ENCODE measurements around the gene GGT7.
"Not testable (repeated sequence)": the region's sequence is repeated elsewhere in the genome, so short reads cannot be mapped to it uniquely, and the experiment has no call there.

The GGT7 gene

GRCh38 chr20:34880971-34881370 is 8.3 kb upstream of the GGT7 start:
- not testable (repeated sequence) for DNase-seq

GRCh38 chr20:34880215-34880850 is 7.7 kb upstream of the GGT7 start:
- DNase-seq, result no peak

- DNase-seq, result peak; percentile 92
Observed at GRCh38 chr20:34876406-34877282, 4.0 kb upstream of the GGT7 start, which contains the start of gene ACSS2. ACSS2 (plus strand) TSS chr20:34876612; CDS start chr20:34876646, 34 bp downstream.

- DNase-seq, result no peak
Observed at GRCh38 chr20:34875642-34876405, 3.2 kb upstream of the GGT7 start.

- peak; percentile 36 for DNase-seq
Observed at GRCh38 chr20:34874094-34874654, 1.5 kb upstream of the GGT7 start.

- DNase-seq, result no peak
Observed at GRCh38 chr20:34873583-34874093, 982 bp upstream of the GGT7 start.

GRCh38 chr20:34871966-34872621 is 562 bp downstream of the GGT7 start:
- DNase-seq, result no peak

- no peak for DNase-seq
Observed at GRCh38 chr20:34871320-34871926, 1.2 kb downstream of the GGT7 start.

GRCh38 chr20:34864216-34864615 is 8.4 kb downstream of the GGT7 start:
- no peak for DNase-seq

GRCh38 chr20:34863421-34863965 is 9.2 kb downstream of the GGT7 start:
- DNase-seq, result no peak

GRCh38 chr20:34862724-34863123 is 9.9 kb downstream of the GGT7 start:
- DNase-seq, result no peak

GRCh38 chr20:34861386-34862084 is 11.1 kb downstream of the GGT7 start:
- DNase-seq, result no peak

GRCh38 chr20:34859826-34860545 is 12.7 kb downstream of the GGT7 start:
- no peak for DNase-seq

GRCh38 chr20:34859367-34859766 is 13.3 kb downstream of the GGT7 start:
- DNase-seq, result no peak

- DNase-seq, result no peak
Observed at GRCh38 chr20:34852298-34852697, 20.4 kb downstream of the GGT7 start.

- no peak for DNase-seq
Observed at GRCh38 chr20:34850969-34851368, 21.7 kb downstream of the GGT7 start.

- no peak for DNase-seq
Observed at GRCh38 chr20:34849778-34850177, 22.9 kb downstream of the GGT7 start.

- DNase-seq, result no peak
Observed at GRCh38 chr20:34848597-34848996, 24.1 kb downstream of the GGT7 start.

- DNase-seq, result no peak
Observed at GRCh38 chr20:34843421-34843820, 29.2 kb downstream of the GGT7 start.

- no peak for DNase-seq
Observed at GRCh38 chr20:34842143-34842542, 30.5 kb downstream of the GGT7 start.
